ENCODE data around the gene AKAP4. TPM values are rescaled to one million over a fixed set of nuclear protein-coding genes. Genes with fewer than 3 reads are reported as not detected.

Gene AKAP4
- total and polyA plus RNA-seq, 4 donors, result not detected

DNA sequence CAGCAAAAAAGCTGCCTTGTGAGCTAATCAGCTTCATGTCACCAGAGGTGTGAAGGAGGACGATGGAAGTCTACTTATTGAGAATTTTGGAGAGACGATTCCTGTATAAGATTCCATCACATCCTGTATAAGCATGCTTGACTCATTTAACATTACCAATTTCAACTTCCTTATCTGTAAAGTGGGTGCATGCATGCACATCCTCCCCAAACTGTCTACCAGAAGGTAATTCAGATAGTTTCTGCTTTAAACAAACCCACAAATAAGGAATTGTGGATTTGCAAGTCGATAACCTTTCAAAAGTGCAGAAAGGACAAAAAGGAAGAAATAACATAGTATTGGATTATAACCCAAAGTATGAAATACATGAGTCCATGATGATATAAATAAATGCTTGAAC, 31.1 kb downstream of the AKAP4 start:
- peaks cover 0 to 4% (median 1%) of the 10 kb centered on the region in 4 donors for H3K9me3 ChIP-seq (ENCODE audit: control insufficient read depth in 4 of 4, insufficient read depth in 3 of 4, low read length in 3 of 4)
- no peak overlapping the region for H3K27ac ChIP-seq (ENCODE audit: low read depth in 1 of 2, low read length in 1 of 2)
- no peak overlapping the region for H3K9ac ChIP-seq (ENCODE audit: insufficient read depth in 1 of 2, low read length in 2 of 2)
- TF ChIP-seq, protein P1, sequence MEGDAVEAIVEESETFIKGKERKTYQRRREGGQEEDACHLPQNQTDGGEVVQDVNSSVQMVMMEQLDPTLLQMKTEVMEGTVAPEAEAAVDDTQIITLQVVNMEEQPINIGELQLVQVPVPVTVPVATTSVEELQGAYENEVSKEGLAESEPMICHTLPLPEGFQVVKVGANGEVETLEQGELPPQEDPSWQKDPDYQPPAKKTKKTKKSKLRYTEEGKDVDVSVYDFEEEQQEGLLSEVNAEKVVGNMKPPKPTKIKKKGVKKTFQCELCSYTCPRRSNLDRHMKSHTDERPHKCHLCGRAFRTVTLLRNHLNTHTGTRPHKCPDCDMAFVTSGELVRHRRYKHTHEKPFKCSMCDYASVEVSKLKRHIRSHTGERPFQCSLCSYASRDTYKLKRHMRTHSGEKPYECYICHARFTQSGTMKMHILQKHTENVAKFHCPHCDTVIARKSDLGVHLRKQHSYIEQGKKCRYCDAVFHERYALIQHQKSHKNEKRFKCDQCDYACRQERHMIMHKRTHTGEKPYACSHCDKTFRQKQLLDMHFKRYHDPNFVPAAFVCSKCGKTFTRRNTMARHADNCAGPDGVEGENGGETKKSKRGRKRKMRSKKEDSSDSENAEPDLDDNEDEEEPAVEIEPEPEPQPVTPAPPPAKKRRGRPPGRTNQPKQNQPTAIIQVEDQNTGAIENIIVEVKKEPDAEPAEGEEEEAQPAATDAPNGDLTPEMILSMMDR (IDR thresholded peaks at IDR 0.05; ENCODE audit: control extremely low read depth, extremely low read depth), result no peak
- ATAC-seq (ENCODE audit: insufficient read depth, low FRiP score) (no peak), DNase-seq (no peak)
- 78 to 88% methylated on average over 3 of the region's 3 CpGs for WGBS, 2 donors
- no peaks in the 10 kb centered on the region for H3K36me3 ChIP-seq (ENCODE audit: control insufficient read depth in 4 of 4, insufficient read depth in 4 of 4, low read length in 4 of 4)
- no peaks in the 10 kb centered on the region for H3K4me1 ChIP-seq (ENCODE audit: control insufficient read depth in 5 of 5, insufficient read depth in 5 of 5, low read length in 5 of 5)
- H3K4me3 ChIP-seq, result no peak overlapping the region
- peaks cover 0 to 5% (median 4%) of the 10 kb centered on the region in 3 donors for H3K27me3 ChIP-seq (ENCODE audit: control insufficient read depth in 3 of 3, insufficient read depth in 3 of 3, low read length in 2 of 3)

DNA sequence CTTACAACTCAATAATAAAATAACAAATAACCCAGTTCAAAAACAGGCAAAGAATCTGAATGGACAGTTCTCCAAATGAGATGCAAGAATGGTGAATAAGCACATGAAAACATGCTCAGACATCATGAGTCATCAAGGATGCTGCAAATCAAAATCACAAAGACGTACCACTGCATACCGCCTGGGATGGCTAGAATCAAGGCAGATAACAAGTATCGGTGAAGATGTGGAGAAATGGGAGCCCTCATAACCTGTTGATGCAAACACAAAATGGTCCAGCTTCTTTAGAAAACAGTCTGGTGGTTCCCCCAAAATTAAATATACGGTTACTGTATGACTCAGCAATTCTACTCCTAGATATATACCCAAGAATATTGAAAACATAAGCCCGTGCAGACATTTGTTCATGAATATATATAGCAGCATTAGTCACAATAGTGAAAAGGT, 32.5 kb downstream of the AKAP4 start:
- Histone ChIP-seq H3K9me3 (ENCODE audit: control insufficient read depth in 4 of 4, insufficient read depth in 3 of 4, low read length in 3 of 4) (peaks cover 0 to 3% (median 0%) of the 10 kb centered on the region in 4 donors), H3K9ac (ENCODE audit: insufficient read depth in 1 of 2, low read length in 2 of 2) (no peak overlapping the region), H3K4me1 (ENCODE audit: control insufficient read depth in 5 of 5, insufficient read depth in 5 of 5, low read length in 5 of 5) (no peaks in the 10 kb centered on the region), H3K36me3 (ENCODE audit: control insufficient read depth in 4 of 4, insufficient read depth in 4 of 4, low read length in 4 of 4) (no peaks in the 10 kb centered on the region), H3K27me3 (ENCODE audit: control insufficient read depth in 3 of 3, insufficient read depth in 3 of 3, low read length in 2 of 3) (peaks cover 0 to 5% (median 4%) of the 10 kb centered on the region in 3 donors), H3K27ac (ENCODE audit: low read depth in 1 of 2, low read length in 1 of 2) (no peak overlapping the region), H3K4me3 (no peak overlapping the region)
- WGBS, 2 donors, result 40 to 68% methylated on average over 5 of the region's 5 CpGs
- ATAC-seq (ENCODE audit: insufficient read depth, low FRiP score), result no peak
- no peak for DNase-seq
- TF ChIP-seq, protein P1 (IDR thresholded peaks at IDR 0.05; ENCODE audit: control extremely low read depth, extremely low read depth), result no peak

DNA sequence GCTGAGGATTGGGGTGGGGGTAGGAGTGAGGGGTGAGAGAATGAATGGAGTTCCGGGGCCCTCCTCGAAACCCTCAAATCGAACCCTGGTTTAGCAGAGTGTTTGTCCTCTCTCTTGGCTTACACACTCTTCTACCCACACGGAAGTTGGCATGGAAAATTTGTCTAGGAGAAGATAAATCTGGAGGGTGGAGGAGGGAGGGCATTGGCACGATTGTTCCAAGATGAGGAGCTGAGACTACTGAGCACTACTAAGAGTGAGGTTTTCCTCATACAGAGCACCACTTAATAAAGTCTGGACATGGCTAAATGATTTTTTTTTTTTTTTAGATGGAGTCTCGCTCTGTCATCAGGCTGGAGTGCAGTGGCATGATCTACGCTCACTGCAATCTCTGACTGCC, 33.4 kb downstream of the AKAP4 start:
- TF ChIP-seq, protein P1 (IDR thresholded peaks at IDR 0.05; ENCODE audit: control extremely low read depth, extremely low read depth), result no peak
- H3K4me1 ChIP-seq (ENCODE audit: control insufficient read depth in 5 of 5, insufficient read depth in 5 of 5, low read length in 5 of 5), result no peaks in the 10 kb centered on the region
- DNase-seq, result no peak
- no peak overlapping the region for H3K4me3 ChIP-seq
- peaks cover 0 to 3% (median 0%) of the 10 kb centered on the region in 4 donors for H3K9me3 ChIP-seq (ENCODE audit: control insufficient read depth in 4 of 4, insufficient read depth in 3 of 4, low read length in 3 of 4)
- H3K9ac ChIP-seq (ENCODE audit: insufficient read depth in 1 of 2, low read length in 2 of 2), result no peak overlapping the region
- H3K27ac ChIP-seq (ENCODE audit: low read depth in 1 of 2, low read length in 1 of 2), result no peak overlapping the region
- ATAC-seq (ENCODE audit: insufficient read depth, low FRiP score), result no peak
- H3K36me3 ChIP-seq (ENCODE audit: control insufficient read depth in 4 of 4, insufficient read depth in 4 of 4, low read length in 4 of 4), result no peaks in the 10 kb centered on the region
- peaks cover 0 to 5% (median 4%) of the 10 kb centered on the region in 3 donors for H3K27me3 ChIP-seq (ENCODE audit: control insufficient read depth in 3 of 3, insufficient read depth in 3 of 3, low read length in 2 of 3)
- WGBS, 2 donors, result 66 to 72% methylated on average over 7 of the region's 7 CpGs

DNA sequence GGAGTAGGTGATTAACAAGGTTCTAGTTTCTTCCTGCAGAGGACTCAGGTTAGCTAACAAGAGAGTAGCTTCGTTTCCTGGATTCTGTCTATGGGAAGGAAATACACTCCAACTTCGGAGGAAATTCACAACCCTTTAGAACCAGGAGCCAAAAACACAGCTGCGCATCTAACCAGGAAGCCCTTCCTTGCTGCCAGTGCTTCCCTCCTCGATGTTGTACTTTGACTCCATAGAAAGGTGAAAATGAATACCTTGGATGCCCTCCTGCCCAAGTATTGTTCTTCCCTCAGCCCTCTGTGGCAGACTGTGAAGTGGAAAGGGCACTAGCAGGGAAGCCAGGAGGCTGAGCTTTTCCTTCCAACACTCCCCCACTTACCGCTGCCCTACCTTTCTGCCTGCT, 35.1 kb downstream of the AKAP4 start:
- H3K9ac ChIP-seq (ENCODE audit: insufficient read depth in 1 of 2, low read length in 2 of 2), result no peak overlapping the region
- no peaks in the 10 kb centered on the region for H3K9me3 ChIP-seq (ENCODE audit: control insufficient read depth in 4 of 4, insufficient read depth in 3 of 4, low read length in 3 of 4)
- TF ChIP-seq, protein P1 (IDR thresholded peaks at IDR 0.05; ENCODE audit: control extremely low read depth, extremely low read depth), result no peak
- H3K27me3 ChIP-seq (ENCODE audit: control insufficient read depth in 3 of 3, insufficient read depth in 3 of 3, low read length in 2 of 3), result peaks cover 0 to 9% (median 4%) of the 10 kb centered on the region in 3 donors
- 70 to 81% methylated on average over 5 of the region's 5 CpGs for WGBS, 2 donors
- H3K36me3 ChIP-seq (ENCODE audit: control insufficient read depth in 4 of 4, insufficient read depth in 4 of 4, low read length in 4 of 4), result no peaks in the 10 kb centered on the region
- no peak overlapping the region for H3K27ac ChIP-seq (ENCODE audit: low read depth in 1 of 2, low read length in 1 of 2)
- ATAC-seq (ENCODE audit: insufficient read depth, low FRiP score) (no peak), DNase-seq (no peak)
- no peaks in the 10 kb centered on the region for H3K4me1 ChIP-seq (ENCODE audit: control insufficient read depth in 5 of 5, insufficient read depth in 5 of 5, low read length in 5 of 5)
- H3K4me3 ChIP-seq, result no peak overlapping the region
